ENCODE results near the gene SLC39A5. TPM values are rescaled to one million over a fixed set of nuclear protein-coding genes. Genes with fewer than 3 reads are reported as not detected.

Gene SLC39A5
- polyA plus RNA-seq, 3 donors, result 0.21 to 0.25 TPM; not detected in 1

DNA sequence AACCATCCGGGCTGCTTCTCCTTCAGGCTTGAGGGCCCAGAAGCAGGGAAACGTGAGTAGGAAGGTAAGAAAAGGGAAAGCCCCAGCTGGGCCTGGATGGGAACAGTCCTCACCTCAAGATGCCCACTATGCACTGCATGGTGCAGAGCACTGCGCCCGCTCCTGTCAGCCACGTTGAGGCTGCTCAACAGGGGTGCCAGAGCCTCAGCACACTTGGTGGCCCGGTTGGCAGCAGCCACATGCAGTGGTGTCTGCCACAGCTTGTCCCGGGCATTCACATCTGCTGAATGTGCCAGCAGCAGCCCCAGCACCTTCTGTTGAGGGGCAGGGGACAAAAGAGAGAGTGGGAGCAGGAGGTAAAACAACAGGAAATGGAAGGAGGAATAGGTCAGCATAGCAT lies 25.8 kb downstream of the SLC39A5 start:
- H3K4me2 ChIP-seq (replicated peaks; ENCODE audit: extremely low read depth, low read length, poor library complexity, severe bottlenecking), result no peak overlapping the region
- Mint-ChIP-seq H3K9me3 (no peaks in the 10 kb centered on the region), H3K27me3 (ENCODE audit: low read depth in 3 of 3) (peaks cover 0 to 1% (median 0%) of the 10 kb centered on the region in 3 donors), H3K36me3 (peaks cover 46 to 56% of the 10 kb centered on the region in 2 donors), H3K4me1 (peaks cover 18% of the 10 kb centered on the region), H3K4me3 (no peak overlapping the region), H3K27ac (peak overlapping the region in 2 of 7 donors; percentile 32 to 77)
- 89% methylated on average over 3 of the region's 7 CpGs for WGBS (ENCODE audit: insufficient coverage)
- H3K79me2 ChIP-seq (ENCODE audit: insufficient read depth, low read length), result peaks cover 18% of the 10 kb centered on the region
- DNase-seq, result no peak
- H3K27me3 ChIP-seq (ENCODE audit: control insufficient read depth in 2 of 2, insufficient read depth in 2 of 2, low read length in 2 of 2), result no peaks in the 10 kb centered on the region
- H3K4me3 ChIP-seq (replicated peaks in 1 of 3; ENCODE audit: low read depth in 2 of 3, low read length in 3 of 3), result no peak overlapping the region
- H3K27ac ChIP-seq (ENCODE audit: low read depth in 1 of 2, low read length in 2 of 2), result no peak overlapping the region
- TF ChIP-seq, protein P1, sequence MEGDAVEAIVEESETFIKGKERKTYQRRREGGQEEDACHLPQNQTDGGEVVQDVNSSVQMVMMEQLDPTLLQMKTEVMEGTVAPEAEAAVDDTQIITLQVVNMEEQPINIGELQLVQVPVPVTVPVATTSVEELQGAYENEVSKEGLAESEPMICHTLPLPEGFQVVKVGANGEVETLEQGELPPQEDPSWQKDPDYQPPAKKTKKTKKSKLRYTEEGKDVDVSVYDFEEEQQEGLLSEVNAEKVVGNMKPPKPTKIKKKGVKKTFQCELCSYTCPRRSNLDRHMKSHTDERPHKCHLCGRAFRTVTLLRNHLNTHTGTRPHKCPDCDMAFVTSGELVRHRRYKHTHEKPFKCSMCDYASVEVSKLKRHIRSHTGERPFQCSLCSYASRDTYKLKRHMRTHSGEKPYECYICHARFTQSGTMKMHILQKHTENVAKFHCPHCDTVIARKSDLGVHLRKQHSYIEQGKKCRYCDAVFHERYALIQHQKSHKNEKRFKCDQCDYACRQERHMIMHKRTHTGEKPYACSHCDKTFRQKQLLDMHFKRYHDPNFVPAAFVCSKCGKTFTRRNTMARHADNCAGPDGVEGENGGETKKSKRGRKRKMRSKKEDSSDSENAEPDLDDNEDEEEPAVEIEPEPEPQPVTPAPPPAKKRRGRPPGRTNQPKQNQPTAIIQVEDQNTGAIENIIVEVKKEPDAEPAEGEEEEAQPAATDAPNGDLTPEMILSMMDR (IDR thresholded peaks at IDR 0.05), result no peak
- no peak overlapping the region for H2AFZ ChIP-seq (ENCODE audit: insufficient read depth, low read depth, low read length, poor library complexity, severe bottlenecking)
- H3K9ac ChIP-seq (ENCODE audit: insufficient read depth, low read length, poor library complexity, severe bottlenecking), result no peak overlapping the region
- H3K4me1 ChIP-seq (ENCODE audit: control insufficient read depth in 1 of 2, insufficient read depth in 2 of 2, low read length in 2 of 2), result peaks cover 17 to 18% of the 10 kb centered on the region in 2 donors
- peaks cover 14% of the 10 kb centered on the region for H4K20me1 ChIP-seq (ENCODE audit: insufficient read depth, low read length)
- peaks cover 49 to 59% of the 10 kb centered on the region in 2 donors for H3K36me3 ChIP-seq (replicated peaks in 1 of 2; ENCODE audit: control insufficient read depth in 1 of 2, insufficient read depth in 2 of 2, low read length in 2 of 2)
- H3K9me3 ChIP-seq (replicated peaks in 1 of 2; ENCODE audit: control insufficient read depth in 1 of 2, insufficient read depth in 1 of 2, low read length in 2 of 2), result no peaks in the 10 kb centered on the region
- intact Hi-C loops (cut with micrococcal nuclease), result loop anchor here (5.0 to 10.0 kb wide), 2 partner anchors 48 to 61 kb away; no protein-coding TSS in a partner anchor

DNA sequence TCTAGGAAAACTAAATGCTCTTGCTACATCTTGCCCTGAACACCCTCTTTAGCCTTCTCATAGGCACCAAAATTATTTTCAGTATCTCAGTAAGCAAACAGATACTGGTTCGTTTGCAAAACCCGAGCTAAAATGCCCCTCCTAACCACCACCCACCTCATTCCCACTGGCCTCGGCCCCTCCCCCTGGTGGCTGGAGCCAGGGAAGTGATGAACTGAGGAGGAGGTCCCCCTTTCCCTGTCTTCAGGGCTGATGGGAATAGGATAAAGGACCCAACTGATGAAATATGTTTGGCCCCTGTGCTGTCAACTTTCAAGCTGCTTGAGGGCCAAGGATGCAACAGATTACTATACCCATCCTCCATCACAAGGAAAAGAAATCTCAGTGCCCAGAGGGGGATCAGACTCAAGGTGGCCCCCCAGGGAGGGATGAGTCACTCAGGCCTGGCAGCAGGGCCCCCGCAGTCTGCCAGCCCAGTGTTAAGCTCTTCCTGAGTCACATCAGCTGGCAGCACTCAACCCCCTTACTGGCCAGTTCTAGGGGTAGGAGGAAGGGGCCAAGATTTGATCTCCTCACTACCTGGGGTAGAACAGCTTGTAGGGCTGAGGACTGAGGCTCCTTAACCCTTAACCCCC lies 26.6 kb downstream of the SLC39A5 start:
- Mint-ChIP-seq H3K4me1 (peaks cover 18% of the 10 kb centered on the region), H3K9me3 (no peaks in the 10 kb centered on the region), H3K27ac (no peak overlapping the region), H3K27me3 (ENCODE audit: low read depth in 3 of 3) (peaks cover 0 to 2% (median 1%) of the 10 kb centered on the region in 3 donors), H3K36me3 (peaks cover 45 to 50% of the 10 kb centered on the region in 2 donors), H3K4me3 (no peak overlapping the region)
- Histone ChIP-seq H3K4me2 (replicated peaks; ENCODE audit: extremely low read depth, low read length, poor library complexity, severe bottlenecking) (no peak overlapping the region), H4K20me1 (ENCODE audit: insufficient read depth, low read length) (peaks cover 14% of the 10 kb centered on the region), H3K4me3 (replicated peaks in 1 of 3; ENCODE audit: low read depth in 2 of 3, low read length in 3 of 3) (no peak overlapping the region), H3K9ac (ENCODE audit: insufficient read depth, low read length, poor library complexity, severe bottlenecking) (no peak overlapping the region), H3K27me3 (ENCODE audit: control insufficient read depth in 2 of 2, insufficient read depth in 2 of 2, low read length in 2 of 2) (no peaks in the 10 kb centered on the region), H3K27ac (ENCODE audit: low read depth in 1 of 2, low read length in 2 of 2) (no peak overlapping the region), H3K36me3 (replicated peaks in 1 of 2; ENCODE audit: control insufficient read depth in 1 of 2, insufficient read depth in 2 of 2, low read length in 2 of 2) (peaks cover 44 to 55% of the 10 kb centered on the region in 2 donors), H3K4me1 (ENCODE audit: control insufficient read depth in 1 of 2, insufficient read depth in 2 of 2, low read length in 2 of 2) (peaks cover 17 to 18% of the 10 kb centered on the region in 2 donors), H2AFZ (ENCODE audit: insufficient read depth, low read depth, low read length, poor library complexity, severe bottlenecking) (no peak overlapping the region), H3K9me3 (replicated peaks in 1 of 2; ENCODE audit: control insufficient read depth in 1 of 2, insufficient read depth in 1 of 2, low read length in 2 of 2) (no peaks in the 10 kb centered on the region), H3K79me2 (ENCODE audit: insufficient read depth, low read length) (peaks cover 18% of the 10 kb centered on the region)
- intact Hi-C loops (cut with micrococcal nuclease), result loop anchor here (5.0 to 10.0 kb wide), 2 partner anchors 49 to 62 kb away; no protein-coding TSS in a partner anchor
- WGBS (ENCODE audit: insufficient coverage), result no CpG with 5 or more reads among the region's 4 CpGs
- TF ChIP-seq, protein P1 (IDR thresholded peaks at IDR 0.05), result no peak
- no peak for DNase-seq

Data from CD14-positive monocyte (primary cell).